HTR-8/SVneo (cell line): ENCODE measurements around the gene TEX13B.
"Not testable (repeated sequence)": the region's sequence is repeated elsewhere in the genome, so short reads cannot be mapped to it uniquely, and the experiment has no call there.

ENCODE experiments used
- DNase-seq: peaks from one replicate; pipeline ENCODE4 v3.0.0; 2011; ENCODE audit warnings: low spot score, mixed read lengths; ENCODE audit not compliant: insufficient read length
- FAIRE-seq: peaks from 2 replicates; lab custom pipeline; 2011; peaks lifted over from hg19 to GRCh38; lab: Jason Lieb, UNC

The TEX13B gene

DNA sequence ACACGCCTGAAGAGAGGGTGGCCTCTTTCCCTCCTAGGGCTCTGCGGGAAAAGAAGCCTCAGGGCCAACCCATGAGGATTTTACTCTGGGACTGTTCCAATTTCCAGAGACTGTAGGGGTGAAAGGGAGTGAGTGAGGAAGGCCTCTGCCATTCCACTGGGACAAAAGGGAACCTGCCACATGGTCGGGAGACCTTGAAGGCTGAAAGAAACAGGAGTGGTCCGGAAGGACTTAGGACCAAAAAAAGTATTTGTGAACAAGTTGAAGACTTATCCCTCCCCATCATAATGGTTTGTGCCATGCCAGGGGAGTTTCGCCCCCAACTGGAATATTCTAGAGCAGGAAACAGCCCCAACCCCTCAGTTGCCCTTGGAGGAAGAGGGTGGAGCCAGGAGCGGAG lies at the start of gene TEX13B:
TSS of gene TEX13B (minus strand) at position 15 of the 400 bp plus-strand sequence. CDS start 243 bp downstream, outside the sequence.
- DNase-seq (no peak), FAIRE-seq (no peak)

DNA sequence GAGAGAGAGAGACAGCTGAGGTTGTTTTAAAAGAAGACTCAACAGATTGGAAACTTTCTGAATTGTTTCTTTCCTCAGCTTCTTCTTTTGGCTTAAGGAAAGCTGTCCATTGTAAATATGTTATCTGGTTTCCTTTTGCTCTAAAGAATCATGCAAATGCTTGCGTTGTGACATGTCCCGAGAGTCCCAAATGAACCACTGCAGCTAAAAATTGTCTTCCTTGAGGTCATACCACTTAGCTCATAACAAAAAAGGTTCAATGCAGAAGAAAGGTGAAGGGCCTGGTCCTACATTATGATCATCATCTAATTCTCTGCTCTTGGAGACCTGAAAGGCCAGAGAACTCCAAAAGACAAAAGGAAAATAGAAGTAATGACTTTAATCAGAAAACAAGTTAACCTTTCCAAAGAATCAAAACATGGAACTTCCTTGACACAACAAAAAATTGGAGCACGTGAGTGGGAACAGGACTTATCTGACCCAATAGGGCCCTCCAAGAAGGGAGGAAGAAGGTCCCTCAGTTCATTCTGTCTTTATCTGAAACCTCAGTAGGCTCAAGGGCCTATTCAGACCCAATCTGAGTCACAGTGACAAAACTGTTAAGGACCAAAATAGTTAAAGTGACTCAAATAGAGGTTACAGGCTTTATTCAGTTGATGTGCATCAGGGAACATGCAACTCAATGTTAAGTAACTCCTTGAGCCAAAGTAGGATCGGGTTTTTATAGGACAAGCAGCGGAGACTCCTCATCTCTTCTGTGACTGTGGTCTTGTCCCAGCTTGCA lies 48.0 kb upstream of the TEX13B start:
- no peak for FAIRE-seq
- no peak for DNase-seq

- DNase-seq = no peak
- no peak for FAIRE-seq
Observed at GRCh38 chrX:108028854-108029253, 46.7 kb upstream of the TEX13B start.

DNA sequence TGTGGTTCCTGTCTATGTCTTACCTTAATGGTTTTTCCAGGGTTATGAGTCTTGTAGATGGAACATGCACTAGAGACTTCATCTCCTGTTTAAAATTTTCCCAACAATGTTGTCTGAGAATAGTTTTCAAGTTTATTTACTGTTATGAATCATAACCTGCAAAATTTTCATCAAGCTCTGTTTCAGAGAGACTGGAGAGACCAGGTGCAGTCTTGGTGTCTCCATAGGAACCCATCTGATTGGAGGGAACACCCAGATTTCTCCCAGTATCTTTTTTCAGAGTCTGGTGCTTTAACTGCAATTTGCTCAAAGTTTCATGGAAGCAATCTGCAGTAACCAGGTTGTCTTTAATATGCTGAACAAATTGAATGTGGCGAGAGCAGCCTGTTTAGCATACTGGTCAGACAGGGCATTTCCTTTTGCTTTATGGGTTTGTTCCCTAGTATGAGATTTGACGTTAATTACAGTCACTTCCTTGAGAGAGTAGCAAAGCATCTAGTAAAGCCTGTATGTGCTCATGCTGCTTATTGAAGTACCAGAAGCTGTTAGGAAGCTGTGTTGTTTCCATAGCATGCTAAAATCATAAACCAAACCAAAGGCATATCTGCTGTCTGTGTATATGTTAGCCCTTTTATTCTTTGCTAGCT lies 43.9 kb upstream of the TEX13B start:
- FAIRE-seq = no peak
- DNase-seq = no peak

DNA sequence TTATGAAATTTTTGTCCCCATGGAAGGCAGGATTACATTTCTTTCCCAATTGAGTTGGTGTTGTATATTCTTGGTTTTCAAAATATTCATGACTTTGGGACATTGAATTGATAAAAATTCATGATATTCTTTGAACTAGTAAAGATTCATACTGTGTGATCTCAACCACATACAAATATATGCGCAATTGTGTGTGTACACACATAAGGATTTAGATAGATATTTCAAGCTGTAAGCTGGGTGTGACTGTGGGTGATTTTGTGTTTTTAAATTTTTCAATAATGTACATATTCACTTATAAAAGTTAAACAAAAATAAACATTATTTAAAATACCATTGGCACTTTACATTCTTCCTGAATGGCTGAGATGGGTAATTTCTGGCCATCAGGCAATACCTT lies 43.2 kb upstream of the TEX13B start:
- no peak for FAIRE-seq
- no peak for DNase-seq

GRCh38 chrX:108022491-108023089 lies 40.4 kb upstream of the TEX13B start:
- FAIRE-seq (no peak), DNase-seq (no peak)

GRCh38 chrX:108020631-108021030 lies 38.5 kb upstream of the TEX13B start:
- FAIRE-seq (no peak), DNase-seq (no peak)

DNA sequence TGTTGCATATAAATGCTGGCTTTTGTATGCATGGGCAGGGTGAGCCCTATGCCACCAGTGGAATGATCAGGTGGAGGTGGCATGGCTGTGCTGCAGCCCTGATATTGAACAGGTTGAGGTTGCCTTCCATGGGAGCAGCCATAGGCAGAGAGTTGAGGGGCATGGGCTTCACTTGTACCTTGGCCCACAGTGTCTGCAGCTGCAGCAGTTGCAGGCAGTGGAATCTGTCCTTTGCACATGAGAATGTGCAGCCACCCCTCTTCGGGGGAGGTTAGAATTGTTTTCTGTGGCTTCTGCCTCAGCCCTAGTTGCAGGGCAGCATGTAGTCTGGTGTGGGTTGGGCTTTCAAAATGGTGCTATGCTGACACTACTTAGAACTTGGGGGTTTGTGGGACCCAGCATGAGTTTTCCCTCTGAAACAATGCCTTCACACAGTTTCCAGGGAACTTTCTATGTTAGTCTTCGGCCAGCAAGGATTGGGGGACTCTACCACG lies 37.3 kb upstream of the TEX13B start:
- FAIRE-seq (no peak), DNase-seq (no peak)

DNA sequence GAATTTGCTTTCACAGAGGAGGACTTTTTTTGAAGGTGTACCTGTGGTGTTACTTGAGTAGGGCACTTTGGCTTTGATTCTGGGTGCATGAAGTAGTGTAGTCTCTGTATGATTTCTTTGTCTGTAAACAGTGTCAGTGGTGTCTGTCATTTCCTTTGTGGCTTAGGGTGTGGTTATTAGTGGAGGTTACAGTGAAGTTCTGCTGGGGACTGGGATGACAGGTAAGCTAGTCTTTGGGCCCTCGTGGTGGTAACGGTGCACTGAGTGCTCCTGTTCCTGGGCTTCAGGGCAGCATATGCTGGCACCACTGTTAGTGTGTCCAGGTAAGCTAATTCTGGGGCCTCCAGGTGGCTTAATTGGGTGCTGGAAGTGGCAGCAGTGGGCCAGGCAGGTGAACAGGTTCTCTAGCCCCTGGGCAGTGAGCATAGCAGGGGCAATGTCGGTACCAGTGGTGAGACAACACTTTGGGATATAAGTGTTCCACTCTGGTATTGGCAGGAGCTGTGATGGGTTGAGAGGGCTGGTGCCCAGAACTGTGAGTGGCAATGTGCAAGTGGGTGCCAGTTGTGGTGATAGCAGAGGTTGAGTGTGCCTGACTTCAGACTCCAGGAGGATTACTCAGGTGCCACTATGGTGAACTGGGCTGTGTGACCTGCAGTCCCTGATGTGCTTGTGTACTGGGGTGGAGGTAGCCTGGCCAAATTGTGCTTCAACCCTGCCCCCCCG lies 36.6 kb upstream of the TEX13B start:
- DNase-seq = no peak

GRCh38 chrX:108001218-108001814 lies 19.1 kb upstream of the TEX13B start:
- DNase-seq (peak; percentile 7), FAIRE-seq (no peak)

More for the DNA sequence above, 36.6 kb upstream of the TEX13B start:
- no peak for FAIRE-seq

- no peak for DNase-seq
- no peak for FAIRE-seq
Observed at GRCh38 chrX:108000751-108001150, 18.6 kb upstream of the TEX13B start.

DNA sequence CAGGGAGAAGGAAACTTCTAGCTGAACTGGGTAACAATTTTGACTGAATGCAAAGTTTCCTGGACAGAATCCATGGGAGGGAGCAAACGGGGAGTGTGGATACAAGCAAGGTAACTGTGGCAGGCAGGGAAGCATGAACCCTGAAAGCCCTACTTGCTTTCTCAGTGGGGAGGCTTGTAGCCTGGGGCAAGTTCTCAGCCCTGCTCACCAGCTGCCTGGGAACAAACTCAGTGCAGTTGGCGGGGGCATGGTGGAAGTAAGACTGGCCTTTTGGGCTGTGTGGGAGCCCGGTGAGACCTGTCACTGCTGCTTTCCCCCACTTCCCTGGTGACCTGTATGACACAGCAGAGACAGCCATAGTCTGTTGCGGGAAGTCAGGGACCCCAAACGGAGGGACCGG lies 14.0 kb upstream of the TEX13B start:
- no peak for DNase-seq
- no peak for FAIRE-seq

DNA sequence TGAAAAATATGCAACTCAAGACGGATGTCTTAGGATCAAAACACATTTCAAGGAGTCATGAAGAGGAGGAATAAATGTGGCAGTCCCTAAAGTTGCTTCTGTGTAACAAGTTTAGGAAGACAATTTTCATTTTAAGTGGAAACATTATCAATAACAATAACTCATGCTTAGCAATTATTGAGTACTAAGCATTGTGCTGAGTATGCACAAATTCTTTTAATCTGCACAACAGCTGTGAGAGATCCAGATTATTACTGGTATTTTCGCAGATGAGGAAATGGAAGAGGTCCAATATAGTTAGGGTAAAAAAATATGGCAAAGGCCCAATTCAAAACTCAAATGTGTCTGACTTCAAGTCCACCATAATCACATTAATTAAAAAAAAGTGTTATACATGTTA lies 2.9 kb upstream of the TEX13B start:
- FAIRE-seq (no peak), DNase-seq (no peak)

GRCh38 chrX:107979534-107979933 lies 2.6 kb downstream of the TEX13B start:
- FAIRE-seq (no peak), DNase-seq (no peak)

GRCh38 chrX:107978707-107979307 lies 3.4 kb downstream of the TEX13B start:
- FAIRE-seq = no peak
- DNase-seq = no peak

DNA sequence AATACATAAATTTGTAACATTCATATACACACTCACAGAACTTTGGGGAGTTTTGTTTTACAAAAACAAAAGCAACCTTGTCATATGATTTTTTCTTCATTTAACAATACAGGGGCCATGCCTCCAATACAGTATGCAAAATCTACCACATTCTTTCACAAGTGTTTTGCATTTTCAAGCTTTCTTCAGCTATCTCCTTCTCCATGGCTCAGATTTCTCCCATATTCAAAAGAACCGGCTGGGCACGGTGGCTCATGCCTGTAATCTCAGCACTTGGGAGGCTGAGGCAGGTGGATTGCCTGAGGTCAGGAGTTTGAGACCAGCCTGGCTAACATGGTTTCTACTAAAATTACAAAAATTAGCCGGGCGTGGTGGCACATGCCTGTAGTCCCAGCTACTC lies 4.1 kb downstream of the TEX13B start:
- FAIRE-seq (no peak), DNase-seq (no peak)

GRCh38 chrX:107971636-107972035 lies 10.5 kb downstream of the TEX13B start:
- DNase-seq (no peak), FAIRE-seq (no peak)

DNA sequence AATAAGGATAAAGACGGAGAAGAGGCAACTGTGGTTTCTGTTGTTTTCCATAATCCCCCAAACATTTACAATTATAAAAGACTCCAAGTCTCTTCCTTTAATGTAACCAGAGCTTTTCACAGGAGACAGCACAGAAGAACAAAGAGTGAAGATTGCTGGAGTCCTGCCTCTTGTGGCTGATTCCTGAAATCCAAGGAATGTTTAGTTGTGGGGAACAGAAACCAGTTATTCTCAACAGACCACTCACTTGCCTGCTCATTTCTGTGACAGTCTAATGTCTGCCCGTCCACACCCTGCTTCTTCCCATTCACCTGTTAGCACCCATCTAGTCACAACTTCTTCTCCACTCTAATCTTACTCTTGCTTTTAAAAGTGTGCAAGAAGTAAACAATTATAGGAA lies 12.1 kb downstream of the TEX13B start:
- FAIRE-seq (no peak), DNase-seq (no peak)

GRCh38 chrX:107968623-107969022 lies 13.5 kb downstream of the TEX13B start:
- DNase-seq (no peak), FAIRE-seq (no peak)

- FAIRE-seq, DNase-seq: not testable (repeated sequence)
Observed at GRCh38 chrX:107955337-107955736, 26.8 kb downstream of the TEX13B start.
